C4-2B (cell line): ENCODE results near the gene TDG.

Source experiments
- CTCF ChIP-seq: fragments of 450-650 bp; conservative IDR thresholded peaks from 2 replicates; pipeline ENCODE4 v1.5.1; 2017; ENCODE audit warnings: mild to moderate bottlenecking
- ZFX ChIP-seq: fragments of 450-650 bp; IDR thresholded peaks from 2 replicates; pipeline ENCODE4 v1.6.1; 2017

GRCh38 chr12:104000807-104001434 lies 35.2 kb downstream of the TDG start:
- TF ChIP-seq CTCF, result no peak
- TF ChIP-seq ZFX, result no peak
